SU-DHL-6 (cell line): ENCODE data around the gene MOB3B.

Experiments used
- H2AFZ ChIP-seq: fragments of 200-600 bp; sonication (generic); 2 replicates; pipeline ENCODE4 v1.6.1; 2014; ENCODE audit warnings: low read depth, mild to moderate bottlenecking, moderate library complexity, mixed read lengths, antibody characterized with exemption, low read length; ENCODE audit not compliant: severe bottlenecking
- H3F3A ChIP-seq: fragments of 200-600 bp; shearing (Covaris generic); 2 replicates; pipeline ENCODE4 v1.6.0; 2016; ENCODE audit warnings: antibody characterized with exemption, mild to moderate bottlenecking; ENCODE audit not compliant: insufficient read depth
- H3K27ac ChIP-seq: fragments of 200-600 bp; sonication (generic); 2 replicates; pipeline ENCODE4 v1.5.1; 2016; ENCODE audit warnings: low read depth, mild to moderate bottlenecking, low read length, moderate library complexity, mixed read lengths
- H3K27me3 ChIP-seq: fragments of 200-600 bp; sonication (generic), shearing (Covaris generic); 2 replicates; pipeline ENCODE4 v1.6.0; 2014; ENCODE audit warnings: mild to moderate bottlenecking, low read length
- H3K36me3 ChIP-seq: fragments of 200-600 bp; sonication (generic); 2 replicates; pipeline ENCODE4 v1.6.1; 2014; ENCODE audit warnings: mild to moderate bottlenecking, low read length, mixed read lengths
- H3K4me2 ChIP-seq: fragments of 300-600, 200-600 bp; shearing (Covaris generic), sonication (generic); 2 replicates; pipeline ENCODE4 v1.6.0; 2014; ENCODE audit warnings: low read length, low read depth, mild to moderate bottlenecking; ENCODE audit not compliant: poor library complexity, severe bottlenecking
- H3K4me3 ChIP-seq: fragments of 200-600 bp; sonication (generic); 2 replicates; pipeline ENCODE4 v1.5.1; 2014; ENCODE audit warnings: antibody characterized with exemption, low read length, mild to moderate bottlenecking, mixed read lengths; ENCODE audit not compliant: insufficient read depth, poor library complexity, severe bottlenecking
- H3K79me2 ChIP-seq: fragments of 200-600 bp; sonication (generic); 2 replicates; pipeline ENCODE4 v1.6.1; 2014; ENCODE audit warnings: mild to moderate bottlenecking, low read length, moderate library complexity; ENCODE audit not compliant: insufficient read depth
- H3K9ac ChIP-seq: fragments of 200-600 bp; sonication (generic); 2 replicates; pipeline ENCODE4 v1.7.0; 2014; ENCODE audit warnings: mild to moderate bottlenecking, low read length
- H3K9me2 ChIP-seq: fragments of 200-600 bp; sonication (generic); replicated peaks from 2 replicates; pipeline ENCODE4 v1.6.1; 2014; ENCODE audit warnings: low read length; ENCODE audit not compliant: insufficient read depth
- H3K9me3 ChIP-seq: fragments of 200-600 bp; sonication (generic); 2 replicates; pipeline ENCODE4 v1.6.1; 2014; ENCODE audit warnings: low read length, mixed read lengths; ENCODE audit not compliant: insufficient read depth
- H4K20me1 ChIP-seq: fragments of 200-600 bp; sonication (generic); 2 replicates; pipeline ENCODE4 v1.6.1; 2014; ENCODE audit warnings: low read depth, mild to moderate bottlenecking, antibody characterized with exemption, low read length, moderate library complexity, mixed read lengths
- CTCF ChIP-seq: fragments of 200-600 bp; sonication (generic); IDR thresholded peaks from one replicate; pipeline ENCODE4 v1.5.1; 2017; ENCODE audit warnings: antibody characterized with exemption, mild to moderate bottlenecking, low read length, moderate library complexity; ENCODE audit not compliant: insufficient read depth, poor library complexity, severe bottlenecking
- EZH2phosphoT487 ChIP-seq: fragments of 200-600 bp; sonication (generic), shearing (Covaris generic); conservative IDR thresholded peaks from 2 replicates; pipeline ENCODE4 v1.6.1; 2018; ENCODE audit warnings: mild to moderate bottlenecking, antibody characterized with exemption, low read length, moderate library complexity, mixed read lengths

Gene MOB3B

GRCh38 chr9:27344776-27345175 lies 184.8 kb downstream of the MOB3B start:
- Histone ChIP-seq H3K9me3 (no peaks in the 10 kb centered on the region), H3K36me3 (no peaks in the 10 kb centered on the region), H3K9me2 (no peaks in the 10 kb centered on the region), H3K27me3 (no peaks in the 10 kb centered on the region), H3K9ac (no peak overlapping the region), H3K27ac (no peak overlapping the region), H3F3A (no peaks in the 10 kb centered on the region), H3K4me3 (no peak overlapping the region), H3K79me2 (no peaks in the 10 kb centered on the region), H2AFZ (no peak overlapping the region), H4K20me1 (no peaks in the 10 kb centered on the region), H3K4me2 (no peak overlapping the region)
- TF ChIP-seq CTCF (no peak), EZH2phosphoT487 (no peak)

- Histone ChIP-seq H3F3A (no peaks in the 10 kb centered on the region), H3K36me3 (no peaks in the 10 kb centered on the region), H2AFZ (no peak overlapping the region), H3K9ac (no peak overlapping the region), H3K4me2 (no peak overlapping the region), H3K27me3 (no peaks in the 10 kb centered on the region), H3K4me3 (no peak overlapping the region), H3K9me2 (no peaks in the 10 kb centered on the region), H3K27ac (no peak overlapping the region), H3K79me2 (no peaks in the 10 kb centered on the region), H3K9me3 (no peaks in the 10 kb centered on the region), H4K20me1 (no peaks in the 10 kb centered on the region)
- no peak for TF ChIP-seq CTCF
- TF ChIP-seq EZH2phosphoT487 = no peak
These were observed 187.9 kb downstream of the MOB3B start for GRCh38 chr9:27341545-27342294.

DNA sequence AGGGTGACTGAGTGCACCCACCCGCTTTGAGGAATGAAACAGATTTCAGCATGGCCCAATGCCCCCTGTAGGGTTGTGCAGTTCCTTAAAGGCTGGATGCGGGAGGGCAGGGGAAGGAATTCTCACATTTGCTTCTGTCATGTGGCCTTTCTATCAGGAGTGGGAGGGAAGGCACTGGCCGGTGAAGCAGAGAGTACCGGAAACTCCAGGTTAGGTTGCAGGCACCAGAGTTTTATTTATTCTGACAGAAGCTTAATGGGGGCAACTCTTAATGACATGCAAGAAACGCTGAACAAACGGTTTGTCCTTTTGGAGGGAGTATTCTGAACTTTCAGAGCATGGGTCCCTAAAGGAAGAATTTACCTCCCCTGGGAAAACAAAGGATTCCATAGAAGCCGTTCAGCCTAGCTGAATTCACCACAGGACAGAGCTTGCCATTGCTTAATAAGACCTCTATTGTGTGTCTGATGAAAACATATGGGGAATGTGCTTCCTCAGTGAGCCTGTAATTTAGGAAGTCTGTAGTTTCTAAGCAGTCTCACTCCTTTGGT lies 188.6 kb downstream of the MOB3B start:
- no peak overlapping the region for H3K4me2 ChIP-seq
- H3K27me3 ChIP-seq = no peaks in the 10 kb centered on the region
- TF ChIP-seq CTCF (no peak), EZH2phosphoT487 (no peak)
- no peak overlapping the region for H2AFZ ChIP-seq
- no peaks in the 10 kb centered on the region for H3K9me2 ChIP-seq
- no peak overlapping the region for H3K4me3 ChIP-seq
- H3K27ac ChIP-seq = no peak overlapping the region
- no peaks in the 10 kb centered on the region for H3K79me2 ChIP-seq
- H3F3A ChIP-seq = no peaks in the 10 kb centered on the region
- no peak overlapping the region for H3K9ac ChIP-seq
- H3K9me3 ChIP-seq = no peaks in the 10 kb centered on the region
- H4K20me1 ChIP-seq = no peaks in the 10 kb centered on the region
- no peaks in the 10 kb centered on the region for H3K36me3 ChIP-seq
